ENCODE results near the gene PLEKHD1. TPM values are rescaled to one million over a fixed set of nuclear protein-coding genes. Genes with fewer than 3 reads are reported as not detected.

PLEKHD1 gene
- total RNA-seq, 4 donors from 2014 or later = 0.04 to 0.10 TPM; not detected in 2

DNA sequence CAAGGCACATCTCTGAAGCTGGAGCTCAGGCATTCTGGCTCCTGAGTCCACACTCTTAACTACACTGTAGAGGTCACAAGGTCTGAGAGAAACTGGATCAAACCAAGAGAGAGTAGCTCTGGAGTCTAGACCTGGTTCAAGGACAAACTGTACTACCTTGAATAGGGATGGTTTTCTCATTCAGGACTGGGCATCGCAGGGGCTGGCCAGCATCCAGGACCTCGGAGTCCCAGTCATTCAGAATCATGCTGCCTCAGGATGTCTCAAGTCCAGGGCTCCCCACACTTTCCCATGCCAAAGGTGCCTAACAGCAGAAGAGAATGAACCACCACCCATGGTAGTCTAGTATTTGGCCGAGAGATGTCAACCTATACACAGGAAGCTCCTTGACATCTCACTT is 13.1 kb upstream of the PLEKHD1 start:
- TF ChIP-seq, protein P1, sequence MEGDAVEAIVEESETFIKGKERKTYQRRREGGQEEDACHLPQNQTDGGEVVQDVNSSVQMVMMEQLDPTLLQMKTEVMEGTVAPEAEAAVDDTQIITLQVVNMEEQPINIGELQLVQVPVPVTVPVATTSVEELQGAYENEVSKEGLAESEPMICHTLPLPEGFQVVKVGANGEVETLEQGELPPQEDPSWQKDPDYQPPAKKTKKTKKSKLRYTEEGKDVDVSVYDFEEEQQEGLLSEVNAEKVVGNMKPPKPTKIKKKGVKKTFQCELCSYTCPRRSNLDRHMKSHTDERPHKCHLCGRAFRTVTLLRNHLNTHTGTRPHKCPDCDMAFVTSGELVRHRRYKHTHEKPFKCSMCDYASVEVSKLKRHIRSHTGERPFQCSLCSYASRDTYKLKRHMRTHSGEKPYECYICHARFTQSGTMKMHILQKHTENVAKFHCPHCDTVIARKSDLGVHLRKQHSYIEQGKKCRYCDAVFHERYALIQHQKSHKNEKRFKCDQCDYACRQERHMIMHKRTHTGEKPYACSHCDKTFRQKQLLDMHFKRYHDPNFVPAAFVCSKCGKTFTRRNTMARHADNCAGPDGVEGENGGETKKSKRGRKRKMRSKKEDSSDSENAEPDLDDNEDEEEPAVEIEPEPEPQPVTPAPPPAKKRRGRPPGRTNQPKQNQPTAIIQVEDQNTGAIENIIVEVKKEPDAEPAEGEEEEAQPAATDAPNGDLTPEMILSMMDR (IDR thresholded peaks at IDR 0.05 in 4 of 5, conservative IDR thresholded peaks at IDR 0.05 in 1 of 5) = no peak
- TF ChIP-seq POLR2A (IDR thresholded peaks at IDR 0.05) = no peak
- H3K4me1 ChIP-seq = no peaks in the 10 kb centered on the region
- DNase-seq = no peak
- ATAC-seq = no peak
- in situ Hi-C loops (cut with MboI; ENCODE audit: low sequenced_read_pairs in 4 of 4) (loop anchor here in 1 of 4 donors (25.0 kb wide), 1 partner anchor 234 kb away; no protein-coding TSS in a partner anchor), intact Hi-C loops (cut with DNase I; ENCODE audit: low total_unique reads) (no loop called here)
- no peak overlapping the region for H3K27ac ChIP-seq
- H3K27me3 ChIP-seq = peaks cover 0 to 20% (median 0%) of the 10 kb centered on the region in 3 donors
- no peaks in the 10 kb centered on the region for H3K9me3 ChIP-seq
- H3K36me3 ChIP-seq = no peaks in the 10 kb centered on the region
- no peak overlapping the region for H3K4me3 ChIP-seq

DNA sequence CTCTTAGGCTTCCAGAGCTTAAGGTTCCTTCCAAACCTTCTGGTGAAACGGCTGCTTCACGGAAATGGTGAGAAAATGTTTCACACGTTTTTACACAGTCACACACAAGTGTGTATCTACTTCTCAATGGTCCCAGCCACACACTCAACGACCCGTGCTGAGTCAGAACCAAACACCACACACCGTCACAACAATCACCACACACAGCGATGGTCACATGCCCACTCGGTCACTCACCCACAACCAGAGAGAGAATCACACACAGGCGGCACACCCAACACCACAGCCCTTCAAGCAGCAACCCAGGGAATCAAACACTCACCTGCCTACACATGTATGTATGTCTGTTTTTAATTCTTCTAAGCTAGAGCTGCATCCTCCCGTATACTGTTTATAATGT is 12.6 kb upstream of the PLEKHD1 start:
- H3K4me1 ChIP-seq = no peaks in the 10 kb centered on the region
- no peaks in the 10 kb centered on the region for H3K9me3 ChIP-seq
- no peak overlapping the region for H3K27ac ChIP-seq
- DNase-seq = no peak
- ATAC-seq = no peak
- TF ChIP-seq, protein P1 (IDR thresholded peaks at IDR 0.05 in 4 of 5, conservative IDR thresholded peaks at IDR 0.05 in 1 of 5) = no peak
- no peak for TF ChIP-seq POLR2A (IDR thresholded peaks at IDR 0.05)
- H3K27me3 ChIP-seq = peaks cover 0 to 20% (median 0%) of the 10 kb centered on the region in 3 donors
- no peaks in the 10 kb centered on the region for H3K36me3 ChIP-seq
- intact Hi-C loops (cut with DNase I; ENCODE audit: low total_unique reads) (no loop called here), in situ Hi-C loops (cut with MboI; ENCODE audit: low sequenced_read_pairs in 4 of 4) (loop anchor here in 1 of 4 donors (25.0 kb wide), 1 partner anchor 235 kb away; no protein-coding TSS in a partner anchor)
- H3K4me3 ChIP-seq = no peak overlapping the region

DNA sequence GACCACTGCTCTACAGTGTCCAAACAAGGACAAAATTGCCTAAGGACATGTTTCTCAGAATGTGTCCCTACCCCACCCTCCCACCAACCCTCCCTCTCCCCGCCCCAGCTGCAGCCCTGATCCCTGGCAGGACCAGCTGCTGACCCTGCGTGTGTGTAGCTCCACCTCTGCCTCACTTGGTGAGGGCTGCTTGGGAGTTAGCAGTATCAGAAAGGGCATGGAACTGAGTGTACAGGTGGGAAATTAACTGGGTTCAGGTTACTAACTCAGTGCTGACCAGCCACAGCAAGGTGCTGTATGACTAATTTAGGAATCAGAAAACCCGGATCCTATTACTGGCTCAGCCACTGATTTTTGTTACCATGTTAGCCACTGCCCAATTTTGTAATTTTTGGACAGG is 11.3 kb upstream of the PLEKHD1 start:
- Histone ChIP-seq H3K4me3 (no peak overlapping the region), H3K27me3 (peaks cover 0 to 20% (median 0%) of the 10 kb centered on the region in 3 donors), H3K27ac (no peak overlapping the region), H3K36me3 (no peaks in the 10 kb centered on the region), H3K9me3 (no peaks in the 10 kb centered on the region), H3K4me1 (no peaks in the 10 kb centered on the region)
- TF ChIP-seq, protein P1 (IDR thresholded peaks at IDR 0.05 in 4 of 5, conservative IDR thresholded peaks at IDR 0.05 in 1 of 5) = no peak
- TF ChIP-seq POLR2A (IDR thresholded peaks at IDR 0.05) = no peak
- in situ Hi-C loops (cut with MboI; ENCODE audit: low sequenced_read_pairs in 4 of 4) = loop anchor here in 1 of 4 donors (25.0 kb wide), 1 partner anchor 236 kb away; no protein-coding TSS in a partner anchor
- no peak for ATAC-seq
- DNase-seq = no peak
- intact Hi-C loops (cut with DNase I; ENCODE audit: low total_unique reads) = no loop called here

DNA sequence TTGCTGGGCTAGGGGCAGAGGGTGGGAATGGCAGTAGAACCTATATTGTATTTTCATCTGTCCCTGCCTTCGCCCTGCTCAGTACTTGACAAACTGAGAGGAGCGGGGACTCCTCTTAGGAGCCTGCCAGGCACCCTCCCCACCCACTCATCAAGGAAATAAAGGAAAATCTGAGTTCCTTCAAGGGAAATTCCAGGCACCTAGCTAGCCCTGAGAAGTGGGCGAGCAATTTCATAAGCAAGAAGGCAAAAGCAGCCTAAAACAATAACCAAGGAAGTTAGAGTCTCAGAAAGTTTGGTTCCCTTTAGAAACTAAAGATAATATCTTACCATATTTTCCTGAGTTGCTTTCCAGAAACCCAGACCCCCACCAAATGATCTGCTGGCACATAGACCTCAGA is 10.6 kb upstream of the PLEKHD1 start:
- Histone ChIP-seq H3K9me3 (no peaks in the 10 kb centered on the region), H3K4me1 (no peaks in the 10 kb centered on the region), H3K27ac (no peak overlapping the region), H3K4me3 (no peak overlapping the region), H3K36me3 (no peaks in the 10 kb centered on the region), H3K27me3 (peaks cover 0 to 20% (median 0%) of the 10 kb centered on the region in 3 donors)
- ATAC-seq (no peak), DNase-seq (no peak)
- in situ Hi-C loops (cut with MboI; ENCODE audit: low sequenced_read_pairs in 4 of 4) (loop anchor here in 1 of 4 donors (25.0 kb wide), 1 partner anchor 237 kb away; no protein-coding TSS in a partner anchor), intact Hi-C loops (cut with DNase I; ENCODE audit: low total_unique reads) (no loop called here)
- TF ChIP-seq POLR2A (IDR thresholded peaks at IDR 0.05) = no peak
- TF ChIP-seq, protein P1 (IDR thresholded peaks at IDR 0.05 in 4 of 5, conservative IDR thresholded peaks at IDR 0.05 in 1 of 5) = no peak

Measured in gastrocnemius medialis (tissue), 4 donors.